PC-9 (cell line): ENCODE data around the gene UQCRH.

ENCODE experiments used
- EZH2 ChIP-seq: fragments of 200-600 bp; sonication (generic); IDR thresholded peaks from 2 replicates; pipeline ENCODE4 v1.8.0; 2017; ENCODE audit warnings: antibody characterized with exemption, low read depth
- TF ChIP-seq, protein P1 (sequence below): fragments of 200-600 bp; sonication (generic); conservative IDR thresholded peaks from 2 replicates; pipeline ENCODE4 v1.6.1; 2017; ENCODE audit warnings: mixed run types, antibody characterized with exemption, mild to moderate bottlenecking, moderate library complexity

DNA sequence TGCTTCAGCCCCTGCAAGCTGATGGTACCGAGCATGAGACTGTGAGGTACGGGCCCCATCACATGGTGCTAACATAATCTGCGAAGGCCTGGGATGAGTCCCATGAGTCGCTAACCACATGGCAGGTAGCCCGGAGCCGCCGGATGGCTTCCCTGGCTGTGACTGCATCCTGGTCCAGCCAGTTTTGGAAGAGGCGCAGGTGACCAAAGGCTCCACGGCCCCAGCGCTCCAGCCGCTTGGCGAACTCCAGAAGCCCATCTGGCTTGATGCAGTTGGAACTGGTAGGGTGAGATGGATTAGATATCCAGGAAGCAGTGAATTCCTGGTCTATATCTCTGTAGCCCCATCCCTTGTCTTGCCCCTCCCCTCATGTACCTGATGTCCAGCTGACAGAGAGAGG is 24.7 kb upstream of the UQCRH start:
- TF ChIP-seq, protein P1, sequence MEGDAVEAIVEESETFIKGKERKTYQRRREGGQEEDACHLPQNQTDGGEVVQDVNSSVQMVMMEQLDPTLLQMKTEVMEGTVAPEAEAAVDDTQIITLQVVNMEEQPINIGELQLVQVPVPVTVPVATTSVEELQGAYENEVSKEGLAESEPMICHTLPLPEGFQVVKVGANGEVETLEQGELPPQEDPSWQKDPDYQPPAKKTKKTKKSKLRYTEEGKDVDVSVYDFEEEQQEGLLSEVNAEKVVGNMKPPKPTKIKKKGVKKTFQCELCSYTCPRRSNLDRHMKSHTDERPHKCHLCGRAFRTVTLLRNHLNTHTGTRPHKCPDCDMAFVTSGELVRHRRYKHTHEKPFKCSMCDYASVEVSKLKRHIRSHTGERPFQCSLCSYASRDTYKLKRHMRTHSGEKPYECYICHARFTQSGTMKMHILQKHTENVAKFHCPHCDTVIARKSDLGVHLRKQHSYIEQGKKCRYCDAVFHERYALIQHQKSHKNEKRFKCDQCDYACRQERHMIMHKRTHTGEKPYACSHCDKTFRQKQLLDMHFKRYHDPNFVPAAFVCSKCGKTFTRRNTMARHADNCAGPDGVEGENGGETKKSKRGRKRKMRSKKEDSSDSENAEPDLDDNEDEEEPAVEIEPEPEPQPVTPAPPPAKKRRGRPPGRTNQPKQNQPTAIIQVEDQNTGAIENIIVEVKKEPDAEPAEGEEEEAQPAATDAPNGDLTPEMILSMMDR = no peak
- TF ChIP-seq EZH2 = no peak
